ENCODE data around the gene STRBP. TPM values are rescaled to one million over a fixed set of nuclear protein-coding genes. Genes with fewer than 3 reads are reported as not detected.

STRBP gene
- total and polyA plus RNA-seq, 2 donors from 2014 or later, result 21.6 to 30.7 TPM

DNA sequence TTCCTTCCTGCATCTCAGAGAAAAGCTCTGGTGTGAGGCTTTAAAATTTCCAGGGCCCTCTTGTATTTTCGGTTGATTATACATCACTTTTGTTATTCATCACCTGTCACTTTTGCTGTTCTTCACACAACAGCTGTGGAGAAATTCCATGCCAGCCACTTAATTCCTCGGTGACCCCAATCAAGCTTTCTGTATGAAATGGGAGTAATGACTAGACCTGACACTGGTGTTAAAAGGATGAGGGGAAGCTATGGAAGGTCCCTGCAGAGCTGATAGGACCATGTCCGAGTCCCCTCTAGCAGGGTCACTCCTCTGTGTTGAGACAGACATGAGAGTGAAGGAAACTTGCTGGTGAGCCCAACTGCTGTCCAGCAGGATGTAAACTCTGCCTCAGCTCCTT, 175.2 kb downstream of the STRBP start:
- Histone ChIP-seq H3K36me3 (ENCODE audit: control insufficient read depth in 2 of 3, insufficient read depth in 3 of 3, low read length in 3 of 3) (peaks cover 4 to 30% (median 28%) of the 10 kb centered on the region in 3 donors), H3K4me3 (ENCODE audit: low read length in 3 of 3) (no peak overlapping the region), H3K9me3 (ENCODE audit: control insufficient read depth in 2 of 3, insufficient read depth in 1 of 3, low read length in 3 of 3) (no peaks in the 10 kb centered on the region), H3K27ac (ENCODE audit: low read depth in 2 of 2, low read length in 2 of 2) (no peak overlapping the region), H3K4me1 (ENCODE audit: control insufficient read depth in 2 of 3, insufficient read depth in 2 of 3, low read depth in 1 of 3, low read length in 3 of 3) (peaks cover 0 to 16% (median 0%) of the 10 kb centered on the region in 3 donors), H3K27me3 (ENCODE audit: control insufficient read depth, insufficient read depth, low read length) (no peaks in the 10 kb centered on the region), H3K9ac (ENCODE audit: low read length in 3 of 3) (no peak overlapping the region)
- DNase-seq (no peak), FAIRE-seq (no peak)
- TF ChIP-seq, protein P1, sequence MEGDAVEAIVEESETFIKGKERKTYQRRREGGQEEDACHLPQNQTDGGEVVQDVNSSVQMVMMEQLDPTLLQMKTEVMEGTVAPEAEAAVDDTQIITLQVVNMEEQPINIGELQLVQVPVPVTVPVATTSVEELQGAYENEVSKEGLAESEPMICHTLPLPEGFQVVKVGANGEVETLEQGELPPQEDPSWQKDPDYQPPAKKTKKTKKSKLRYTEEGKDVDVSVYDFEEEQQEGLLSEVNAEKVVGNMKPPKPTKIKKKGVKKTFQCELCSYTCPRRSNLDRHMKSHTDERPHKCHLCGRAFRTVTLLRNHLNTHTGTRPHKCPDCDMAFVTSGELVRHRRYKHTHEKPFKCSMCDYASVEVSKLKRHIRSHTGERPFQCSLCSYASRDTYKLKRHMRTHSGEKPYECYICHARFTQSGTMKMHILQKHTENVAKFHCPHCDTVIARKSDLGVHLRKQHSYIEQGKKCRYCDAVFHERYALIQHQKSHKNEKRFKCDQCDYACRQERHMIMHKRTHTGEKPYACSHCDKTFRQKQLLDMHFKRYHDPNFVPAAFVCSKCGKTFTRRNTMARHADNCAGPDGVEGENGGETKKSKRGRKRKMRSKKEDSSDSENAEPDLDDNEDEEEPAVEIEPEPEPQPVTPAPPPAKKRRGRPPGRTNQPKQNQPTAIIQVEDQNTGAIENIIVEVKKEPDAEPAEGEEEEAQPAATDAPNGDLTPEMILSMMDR (IDR thresholded peaks at IDR 0.05; ENCODE audit: borderline replicate concordance, extremely low read depth, insufficient read depth), result no peak
- intact Hi-C loops (cut with DNase I), result no loop called here

GRCh38 chr9:123091459-123091858, 176.9 kb downstream of the STRBP start:
- no peak for DNase-seq
- TF ChIP-seq, protein P1 (IDR thresholded peaks at IDR 0.05; ENCODE audit: borderline replicate concordance, extremely low read depth, insufficient read depth), result no peak
- Histone ChIP-seq H3K36me3 (ENCODE audit: control insufficient read depth in 2 of 3, insufficient read depth in 3 of 3, low read length in 3 of 3) (peaks cover 4 to 23% (median 19%) of the 10 kb centered on the region in 3 donors), H3K4me3 (ENCODE audit: low read length in 3 of 3) (no peak overlapping the region), H3K4me1 (ENCODE audit: control insufficient read depth in 2 of 3, insufficient read depth in 2 of 3, low read depth in 1 of 3, low read length in 3 of 3) (peaks cover 0 to 16% (median 0%) of the 10 kb centered on the region in 3 donors), H3K27ac (ENCODE audit: low read depth in 2 of 2, low read length in 2 of 2) (peak overlapping the region in 1 of 2 donors; percentile 5), H3K27me3 (ENCODE audit: control insufficient read depth, insufficient read depth, low read length) (no peaks in the 10 kb centered on the region), H3K9me3 (ENCODE audit: control insufficient read depth in 2 of 3, insufficient read depth in 1 of 3, low read length in 3 of 3) (no peaks in the 10 kb centered on the region), H3K9ac (ENCODE audit: low read length in 3 of 3) (no peak overlapping the region)
- FAIRE-seq, result no peak
- intact Hi-C loops (cut with DNase I), result no loop called here

DNA sequence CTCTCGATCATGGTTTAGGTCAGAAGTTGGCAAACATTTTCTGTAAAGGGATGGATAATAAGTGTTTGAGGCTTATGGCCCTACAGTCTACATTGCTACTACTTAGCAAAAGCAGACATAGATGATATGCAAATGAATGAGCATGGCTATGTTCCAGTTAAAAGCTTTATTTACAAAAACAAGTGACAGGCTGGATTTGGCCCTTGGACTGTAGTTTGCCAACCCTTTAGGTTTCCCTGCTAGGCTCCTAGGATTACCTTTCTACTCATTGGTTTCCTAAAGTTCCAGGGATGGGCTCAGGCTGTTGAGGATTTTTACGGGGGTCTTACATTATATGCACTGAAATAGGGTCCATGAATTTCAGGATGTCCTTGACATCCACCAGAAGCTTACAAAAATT, 177.4 kb downstream of the STRBP start:
- H3K4me1 ChIP-seq (ENCODE audit: control insufficient read depth in 2 of 3, insufficient read depth in 2 of 3, low read depth in 1 of 3, low read length in 3 of 3), result peaks cover 0 to 16% (median 0%) of the 10 kb centered on the region in 3 donors
- no peaks in the 10 kb centered on the region for H3K9me3 ChIP-seq (ENCODE audit: control insufficient read depth in 2 of 3, insufficient read depth in 1 of 3, low read length in 3 of 3)
- intact Hi-C loops (cut with DNase I), result no loop called here
- H3K27ac ChIP-seq (ENCODE audit: low read depth in 2 of 2, low read length in 2 of 2), result no peak overlapping the region
- peaks cover 4 to 19% (median 17%) of the 10 kb centered on the region in 3 donors for H3K36me3 ChIP-seq (ENCODE audit: control insufficient read depth in 2 of 3, insufficient read depth in 3 of 3, low read length in 3 of 3)
- H3K9ac ChIP-seq (ENCODE audit: low read length in 3 of 3), result no peak overlapping the region
- DNase-seq (no peak), FAIRE-seq (no peak)
- TF ChIP-seq, protein P1 (IDR thresholded peaks at IDR 0.05; ENCODE audit: borderline replicate concordance, extremely low read depth, insufficient read depth), result no peak
- no peak overlapping the region for H3K4me3 ChIP-seq (ENCODE audit: low read length in 3 of 3)
- H3K27me3 ChIP-seq (ENCODE audit: control insufficient read depth, insufficient read depth, low read length), result no peaks in the 10 kb centered on the region

Measured in kidney (tissue), 14 donors.